Mesenchymal stem cell (in vitro differentiated cells and primary cell): ENCODE measurements around the gene PRKG1.

ENCODE experiments used
- DNase-seq: peaks from one replicate; pipeline ENCODE4 v3.0.0-alpha.2; 2013
- H2AFZ ChIP-seq: one replicate; pipeline ENCODE4 v1.6.1; 2013; ENCODE audit warnings: low read depth, mild to moderate bottlenecking, control low read depth, inconsistent platforms, low read length, moderate library complexity
- H2AK5ac ChIP-seq: 2 replicates; pipeline ENCODE4 v1.6.1; 2013; ENCODE audit warnings: low read length, moderate library complexity, mild to moderate bottlenecking, inconsistent platforms; ENCODE audit not compliant: severe bottlenecking
- H2BK120ac ChIP-seq: one replicate; pipeline ENCODE4 v1.6.1; 2013; ENCODE audit warnings: low read depth, mild to moderate bottlenecking, inconsistent platforms, low read length, moderate library complexity
- H2BK12ac ChIP-seq, 2 experiments: one replicate each; pipeline ENCODE4 v1.6.1; 2013; ENCODE audit warnings: inconsistent platforms in 2 of 2, low read length in 2 of 2, mild to moderate bottlenecking in 2 of 2, moderate library complexity in 2 of 2, control low read depth in 1 of 2
- H2BK15ac ChIP-seq: one replicate; pipeline ENCODE4 v1.6.1; 2013; ENCODE audit warnings: mild to moderate bottlenecking, low read depth, inconsistent platforms; ENCODE audit not compliant: poor library complexity, severe bottlenecking
- H2BK5ac ChIP-seq: 2 replicates; pipeline ENCODE4 v1.6.1; 2013; ENCODE audit warnings: low read depth, mild to moderate bottlenecking, low read length, control low read depth, inconsistent platforms; ENCODE audit not compliant: poor library complexity, severe bottlenecking
- H3K14ac ChIP-seq, 2 experiments: one replicate each; pipeline ENCODE4 v1.6.1; 2013; ENCODE audit warnings: inconsistent platforms in 2 of 2, low read length in 2 of 2, control low read depth in 1 of 2, mild to moderate bottlenecking in 1 of 2, moderate library complexity in 1 of 2
- H3K18ac ChIP-seq, 2 experiments: one replicate each; pipeline ENCODE4 v1.6.1; 2013; ENCODE audit warnings: inconsistent platforms in 2 of 2, low read length in 2 of 2, control low read depth in 1 of 2, low read depth in 1 of 2, mild to moderate bottlenecking in 1 of 2
- H3K23ac ChIP-seq, 2 experiments: one replicate each; pipeline ENCODE4 v1.6.1; 2013; ENCODE audit warnings: inconsistent platforms in 2 of 2, low read length in 2 of 2, mild to moderate bottlenecking in 2 of 2, moderate library complexity in 2 of 2, control low read depth in 1 of 2
- H3K27ac ChIP-seq: 2 replicates; pipeline ENCODE4 v1.5.1; 2013; ENCODE audit warnings: mild to moderate bottlenecking, moderate library complexity, low read length, control low read depth, inconsistent platforms; ENCODE audit not compliant: poor library complexity, severe bottlenecking
- H3K27me3 ChIP-seq, 2 experiments: 2 replicates each; pipeline versions ENCODE4 v1.6.1 to v1.7.0; 2013; ENCODE audit warnings: low read length in 2 of 2, mild to moderate bottlenecking in 2 of 2, moderate library complexity in 2 of 2, control low read depth in 1 of 2, inconsistent platforms in 1 of 2; ENCODE audit not compliant: control insufficient read depth in 1 of 2, insufficient read depth in 1 of 2
- H3K36me3 ChIP-seq, 2 experiments: 2 replicates each; pipeline versions ENCODE4 v1.6.1 to v1.7.0; 2013; ENCODE audit warnings: low read length in 2 of 2, control low read depth in 1 of 2, inconsistent platforms in 1 of 2, low read depth in 1 of 2, mild to moderate bottlenecking in 1 of 2; ENCODE audit not compliant: insufficient read depth in 2 of 2, control insufficient read depth in 1 of 2
- H3K4ac ChIP-seq, 2 experiments: one replicate each; pipeline ENCODE4 v1.6.1; 2013; ENCODE audit warnings: inconsistent platforms in 2 of 2, low read length in 2 of 2, mild to moderate bottlenecking in 2 of 2, moderate library complexity in 2 of 2, control low read depth in 1 of 2, low read depth in 1 of 2
- H3K4me1 ChIP-seq: 2 replicates; pipeline ENCODE4 v1.6.1; 2013; ENCODE audit warnings: low read depth, low read length, control low read depth; ENCODE audit not compliant: control insufficient read depth, insufficient read depth
- H3K4me2 ChIP-seq: 2 replicates; pipeline ENCODE4 v1.6.1; 2013; ENCODE audit warnings: low read length, mild to moderate bottlenecking, inconsistent platforms; ENCODE audit not compliant: poor library complexity, severe bottlenecking
- H3K4me3 ChIP-seq, 2 experiments: 2 replicates each; pipeline versions ENCODE4 v1.5.1 to v1.7.0; 2013; ENCODE audit warnings: low read length in 2 of 2, mild to moderate bottlenecking in 2 of 2, control low read depth in 1 of 2, low read depth in 1 of 2; ENCODE audit not compliant: insufficient read depth in 1 of 2
- H3K79me1 ChIP-seq: replicated peaks from 2 replicates; pipeline ENCODE4 v1.6.1; 2013; ENCODE audit warnings: mild to moderate bottlenecking, control low read depth, low read length, inconsistent platforms; ENCODE audit not compliant: poor library complexity, severe bottlenecking
- H3K9ac ChIP-seq: 2 replicates; pipeline ENCODE4 v1.7.0; 2013; ENCODE audit warnings: mild to moderate bottlenecking, low read length, moderate library complexity
- H3K9me3 ChIP-seq: 2 replicates; pipeline ENCODE4 v1.7.0; 2013; ENCODE audit warnings: mild to moderate bottlenecking, low read length; ENCODE audit not compliant: control insufficient read depth
- H4K8ac ChIP-seq: one replicate; pipeline ENCODE4 v1.6.1; 2013; ENCODE audit warnings: inconsistent platforms, mild to moderate bottlenecking, low read length, moderate library complexity
- H4K91ac ChIP-seq: one replicate; pipeline ENCODE4 v1.6.1; 2013; ENCODE audit warnings: mild to moderate bottlenecking, low read length, inconsistent platforms
- WGBS: methylation state at CpG from one replicate; pipeline ENCODE4 v1.1.7; 2013; ENCODE audit warnings: mixed read lengths; 5-methylcytosine and 5-hydroxymethylcytosine counted together

The PRKG1 gene

GRCh38 chr10:51986516-51986915 is 912.2 kb downstream of the PRKG1 start:
- no peak for DNase-seq
- H2BK15ac ChIP-seq: no peak overlapping the region
- no peak overlapping the region for H3K9ac ChIP-seq
- no peak overlapping the region for H3K23ac ChIP-seq
- H2AFZ ChIP-seq: no peak overlapping the region
- H3K4me2 ChIP-seq: no peak overlapping the region
- H3K4me3 ChIP-seq: no peak overlapping the region
- no peak overlapping the region for H2BK12ac ChIP-seq
- no peak overlapping the region for H3K18ac ChIP-seq
- H2BK5ac ChIP-seq: no peak overlapping the region
- H3K14ac ChIP-seq: no peak overlapping the region
- H3K4ac ChIP-seq: no peak overlapping the region
- no peaks in the 10 kb centered on the region for H3K36me3 ChIP-seq
- no peak overlapping the region for H4K8ac ChIP-seq
- no peaks in the 10 kb centered on the region for H3K79me1 ChIP-seq
- H3K9me3 ChIP-seq: no peaks in the 10 kb centered on the region
- H3K27ac ChIP-seq: no peak overlapping the region
- H2BK120ac ChIP-seq: no peak overlapping the region
- 63% methylated on average over 1 of the region's 2 CpGs for WGBS
- no peaks in the 10 kb centered on the region for H3K4me1 ChIP-seq
- no peak overlapping the region for H4K91ac ChIP-seq
- no peaks in the 10 kb centered on the region for H3K27me3 ChIP-seq
- H2AK5ac ChIP-seq: no peak overlapping the region

- no peaks in the 10 kb centered on the region for H3K9me3 ChIP-seq
- no peak overlapping the region for H3K4ac ChIP-seq
- no peak overlapping the region for H3K18ac ChIP-seq
- no peak overlapping the region for H3K27ac ChIP-seq
- no CpG with 5 or more reads among the region's 1 CpG for WGBS
- no peaks in the 10 kb centered on the region for H3K79me1 ChIP-seq
- H3K23ac ChIP-seq: no peak overlapping the region
- no peak overlapping the region for H2BK12ac ChIP-seq
- H3K4me2 ChIP-seq: no peak overlapping the region
- H2AFZ ChIP-seq: no peak overlapping the region
- no peak overlapping the region for H2BK120ac ChIP-seq
- no peaks in the 10 kb centered on the region for H3K36me3 ChIP-seq
- no peak overlapping the region for H4K8ac ChIP-seq
- H3K27me3 ChIP-seq: no peaks in the 10 kb centered on the region
- no peak overlapping the region for H4K91ac ChIP-seq
- H3K14ac ChIP-seq: no peak overlapping the region
- no peak overlapping the region for H2BK15ac ChIP-seq
- H3K9ac ChIP-seq: no peak overlapping the region
- no peak overlapping the region for H2BK5ac ChIP-seq
- no peak overlapping the region for H3K4me3 ChIP-seq
- no peak overlapping the region for H2AK5ac ChIP-seq
- no peak for DNase-seq
- H3K4me1 ChIP-seq: no peaks in the 10 kb centered on the region
Observed at GRCh38 chr10:51993475-51993874, 919.2 kb downstream of the PRKG1 start.

- H3K36me3 ChIP-seq: no peaks in the 10 kb centered on the region
- no peak overlapping the region for H2BK120ac ChIP-seq
- H3K4me2 ChIP-seq: no peak overlapping the region
- no peak overlapping the region for H3K14ac ChIP-seq
- H3K9me3 ChIP-seq: no peaks in the 10 kb centered on the region
- no peak for DNase-seq
- no peak overlapping the region for H4K91ac ChIP-seq
- WGBS: 82% methylated on average over 3 of the region's 5 CpGs
- H3K4me1 ChIP-seq: no peaks in the 10 kb centered on the region
- H2BK5ac ChIP-seq: no peak overlapping the region
- H3K23ac ChIP-seq: no peak overlapping the region
- no peaks in the 10 kb centered on the region for H3K27me3 ChIP-seq
- no peak overlapping the region for H2BK12ac ChIP-seq
- no peak overlapping the region for H2AFZ ChIP-seq
- peak overlapping the region; percentile 13 for H3K9ac ChIP-seq
- no peak overlapping the region for H3K27ac ChIP-seq
- no peak overlapping the region for H2AK5ac ChIP-seq
- H3K18ac ChIP-seq: no peak overlapping the region
- peak overlapping the region in 1 of 2 experiments; percentile 27 for H3K4me3 ChIP-seq
- H3K4ac ChIP-seq: no peak overlapping the region
- no peaks in the 10 kb centered on the region for H3K79me1 ChIP-seq
- no peak overlapping the region for H4K8ac ChIP-seq
- H2BK15ac ChIP-seq: no peak overlapping the region
Observed at GRCh38 chr10:51999096-51999495, 924.8 kb downstream of the PRKG1 start.

- H2BK5ac ChIP-seq: no peak overlapping the region
- H4K91ac ChIP-seq: no peak overlapping the region
- H3K4me3 ChIP-seq: no peak overlapping the region
- no peak overlapping the region for H3K27ac ChIP-seq
- no peaks in the 10 kb centered on the region for H3K4me1 ChIP-seq
- H2AK5ac ChIP-seq: no peak overlapping the region
- H3K79me1 ChIP-seq: no peaks in the 10 kb centered on the region
- no peak overlapping the region for H2BK12ac ChIP-seq
- peak; percentile 58 for DNase-seq
- no peak overlapping the region for H3K9ac ChIP-seq
- H3K4ac ChIP-seq: no peak overlapping the region
- no peak overlapping the region for H3K23ac ChIP-seq
- H3K4me2 ChIP-seq: no peak overlapping the region
- no peak overlapping the region for H4K8ac ChIP-seq
- H2BK120ac ChIP-seq: no peak overlapping the region
- H3K27me3 ChIP-seq: no peaks in the 10 kb centered on the region
- H3K9me3 ChIP-seq: peaks cover 8% of the 10 kb centered on the region
- no peak overlapping the region for H3K14ac ChIP-seq
- 64% methylated on average over 3 of the region's 5 CpGs for WGBS
- no peak overlapping the region for H2BK15ac ChIP-seq
- H3K36me3 ChIP-seq: no peaks in the 10 kb centered on the region
- H2AFZ ChIP-seq: no peak overlapping the region
- no peak overlapping the region for H3K18ac ChIP-seq
Observed at GRCh38 chr10:52004342-52004949, 930.2 kb downstream of the PRKG1 start.
